Brain microvascular endothelial cell (primary cell): Measurements from ENCODE around the gene RCAN1.
"Not testable (repeated sequence)": the region's sequence is repeated elsewhere in the genome, so short reads cannot be mapped to it uniquely, and the experiment has no call there.

Source experiments
- DNase-seq: peaks from one replicate; pipeline ENCODE4 v3.0.0-alpha.2; 2020
- H3K27ac ChIP-seq: fragments of 250-450 bp; sonication (Bioruptor Pico); 2 replicates; pipeline ENCODE4 v1.5.1; 2020; ENCODE audit warnings: mild to moderate bottlenecking, moderate library complexity
- H3K27me3 ChIP-seq: fragments of 250-450 bp; sonication (Bioruptor Pico); replicated peaks from 2 replicates; pipeline ENCODE4 v1.5.1; 2020; ENCODE audit warnings: mild to moderate bottlenecking
- H3K36me3 ChIP-seq: fragments of 250-450 bp; sonication (Bioruptor Pico); replicated peaks from 2 replicates; pipeline ENCODE4 v1.5.1; 2020; ENCODE audit warnings: mild to moderate bottlenecking
- H3K4me3 ChIP-seq: 2 replicates; pipeline ENCODE4 v1.5.1; 2011; ENCODE audit warnings: low read depth, mild to moderate bottlenecking, control low read depth, low read length, moderate library complexity
- CTCF ChIP-seq: IDR thresholded peaks from 2 replicates; pipeline ENCODE4 v1.5.1; 2011; ENCODE audit warnings: low read depth, mild to moderate bottlenecking, moderate library complexity, low read length, control low read depth, inconsistent platforms; ENCODE audit errors: missing control alignments
- in situ Hi-C: cut with HindIII; loops from 2 replicates; pipeline ENCODE4 v1.10.0; 2017; ENCODE audit warnings: low sequenced_read_pairs, low pct_ligation_motif_present

RCAN1 gene

DNA sequence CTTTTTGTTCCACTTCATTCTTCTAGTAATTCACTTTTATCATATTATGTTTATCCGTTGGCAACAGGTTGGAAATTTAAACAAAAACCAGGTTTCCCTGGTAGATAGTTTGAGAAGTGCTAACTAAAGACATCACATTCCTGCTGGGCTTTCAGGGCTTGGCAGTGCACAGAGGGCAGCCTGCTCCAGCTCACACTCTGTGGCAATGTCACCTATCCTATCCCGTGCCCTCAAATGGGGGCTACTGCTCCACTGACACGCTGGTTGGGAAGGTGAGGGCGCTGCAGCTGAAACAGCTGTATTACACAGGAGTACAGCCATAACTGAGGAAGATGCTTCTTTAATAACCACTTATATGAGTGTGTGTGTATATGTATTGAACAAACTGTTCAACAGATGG, 49.7 kb downstream of the RCAN1 start:
- no peaks in the 10 kb centered on the region for H3K36me3 ChIP-seq
- H3K4me3 ChIP-seq = no peak overlapping the region
- DNase-seq = no peak
- in situ Hi-C loops = no loop called here
- H3K27ac ChIP-seq = no peak overlapping the region
- H3K27me3 ChIP-seq = no peaks in the 10 kb centered on the region
- TF ChIP-seq CTCF = no peak

DNA sequence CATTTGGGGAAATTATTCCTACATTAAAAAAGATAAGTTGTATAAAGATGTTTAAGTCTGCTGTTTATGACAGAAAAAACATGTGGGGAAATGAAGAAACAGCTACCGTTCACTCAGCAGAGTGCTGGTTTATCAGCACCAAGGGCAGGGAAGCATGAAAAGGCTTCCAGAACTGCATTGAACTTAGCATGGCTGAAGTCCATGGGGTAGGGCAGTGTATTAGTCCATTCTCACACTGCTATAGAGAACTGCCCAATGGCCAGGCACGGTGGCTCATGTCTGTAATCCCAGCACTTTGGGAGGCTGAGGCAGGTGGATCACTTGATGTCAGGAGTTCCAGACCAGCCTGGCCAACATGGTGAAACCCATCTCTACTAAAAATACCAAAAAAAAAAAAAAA, 51.5 kb downstream of the RCAN1 start:
- DNase-seq, in situ Hi-C loops, H3K27ac ChIP-seq, H3K4me3 ChIP-seq, H3K36me3 ChIP-seq, H3K27me3 ChIP-seq: not testable (repeated sequence)

GRCh38 chr21:34561806-34562205, 53.1 kb downstream of the RCAN1 start:
- no peaks in the 10 kb centered on the region for H3K36me3 ChIP-seq
- no peaks in the 10 kb centered on the region for H3K27me3 ChIP-seq
- no peak overlapping the region for H3K27ac ChIP-seq
- DNase-seq = no peak
- no peak for TF ChIP-seq CTCF
- in situ Hi-C loops = no loop called here
- no peak overlapping the region for H3K4me3 ChIP-seq

GRCh38 chr21:34560609-34561008, 54.3 kb downstream of the RCAN1 start:
- Histone ChIP-seq H3K27me3 (no peaks in the 10 kb centered on the region), H3K36me3 (no peaks in the 10 kb centered on the region), H3K27ac (no peak overlapping the region), H3K4me3 (no peak overlapping the region)
- no peak for TF ChIP-seq CTCF
- DNase-seq = no peak
- in situ Hi-C loops = no loop called here

DNA sequence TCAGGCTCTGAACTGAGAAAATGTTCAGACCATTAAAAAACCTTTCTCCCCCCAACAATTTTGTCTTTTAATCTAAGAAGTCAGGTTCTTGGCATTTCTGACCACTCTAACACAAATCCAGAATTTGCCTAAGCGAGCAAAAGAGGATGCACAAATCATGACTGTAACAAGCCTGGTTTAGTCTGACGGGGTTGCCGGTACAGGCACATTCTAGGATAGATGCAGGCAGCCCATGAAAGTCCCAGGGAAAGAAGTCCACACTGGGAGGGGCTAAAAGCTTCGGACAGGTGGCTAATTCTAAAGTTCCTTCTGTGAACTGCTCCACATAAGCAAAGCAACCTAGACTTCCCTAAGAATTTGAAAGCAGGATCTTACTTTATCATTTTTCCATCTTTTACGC, 54.9 kb downstream of the RCAN1 start:
- H3K27me3 ChIP-seq = no peaks in the 10 kb centered on the region
- H3K27ac ChIP-seq = no peak overlapping the region
- TF ChIP-seq CTCF = no peak
- in situ Hi-C loops = no loop called here
- H3K4me3 ChIP-seq = no peak overlapping the region
- no peak for DNase-seq
- no peaks in the 10 kb centered on the region for H3K36me3 ChIP-seq

GRCh38 chr21:34559089-34559631, 55.8 kb downstream of the RCAN1 start:
- in situ Hi-C loops = no loop called here
- no peaks in the 10 kb centered on the region for H3K27me3 ChIP-seq
- no peak overlapping the region for H3K27ac ChIP-seq
- H3K4me3 ChIP-seq = no peak overlapping the region
- DNase-seq = no peak
- TF ChIP-seq CTCF = no peak
- no peaks in the 10 kb centered on the region for H3K36me3 ChIP-seq
